Measurements from ENCODE around the gene ADAMTS18. TPM values are rescaled to one million over a fixed set of nuclear protein-coding genes. Genes with fewer than 3 reads are reported as not detected.

Gene ADAMTS18
- polyA plus RNA-seq, 4 donors = 2.8 to 9.1 (median 4.3) TPM

GRCh38 chr16:77330332-77331042 is 104.3 kb downstream of the ADAMTS18 start:
- DNase-seq (ENCODE audit: low read depth in 4 of 4, low spot score in 3 of 4) = no peak

DNA sequence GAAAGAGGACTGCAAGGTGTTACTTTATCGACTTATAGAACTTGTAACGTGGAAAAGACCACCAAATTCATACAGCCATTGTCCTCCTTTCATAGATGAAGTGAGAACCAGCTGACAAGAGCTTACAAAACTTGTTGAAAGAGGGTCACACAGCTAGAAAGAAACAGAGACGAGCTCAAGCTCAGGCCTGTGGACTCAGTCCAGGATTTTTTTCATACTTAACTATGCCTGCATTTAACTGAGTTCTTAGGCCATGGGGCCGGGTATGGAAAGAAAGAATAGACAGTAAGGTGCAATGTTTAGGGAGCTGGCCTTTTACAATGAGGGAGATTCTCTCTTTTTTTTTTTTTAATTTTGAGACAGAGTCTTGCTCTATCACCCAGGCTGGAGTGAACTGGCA is 106.1 kb downstream of the ADAMTS18 start:
- DNase-seq (ENCODE audit: low read depth in 4 of 4, low spot score in 3 of 4) = no peak

- no peak for DNase-seq (ENCODE audit: low read depth in 4 of 4, low spot score in 3 of 4)
These were observed 106.6 kb downstream of the ADAMTS18 start for GRCh38 chr16:77328274-77328673.

GRCh38 chr16:77327717-77328116 is 107.1 kb downstream of the ADAMTS18 start:
- DNase-seq (ENCODE audit: low read depth in 4 of 4, low spot score in 3 of 4) = no peak

DNA sequence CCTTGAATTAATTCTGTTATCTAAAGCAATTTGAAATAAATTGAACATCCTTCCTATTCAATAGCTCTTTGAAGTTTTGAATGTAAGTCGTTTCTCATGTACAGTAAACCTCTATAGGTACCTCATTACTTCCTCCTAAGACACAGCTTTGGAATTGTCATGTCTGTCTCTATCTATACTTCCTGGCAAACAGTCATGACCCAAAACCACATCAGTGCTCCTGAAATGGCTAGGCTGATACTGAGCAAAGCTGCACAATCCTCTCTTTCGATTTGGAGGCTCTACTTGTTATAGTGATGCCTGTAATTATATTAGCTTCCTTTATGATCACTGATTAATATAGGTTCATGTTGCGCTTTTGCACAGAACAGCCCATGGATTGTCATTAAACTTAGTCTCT is 110.1 kb downstream of the ADAMTS18 start:
- DNase-seq (ENCODE audit: low read depth in 4 of 4, low spot score in 3 of 4) = no peak

- DNase-seq (ENCODE audit: low read depth in 4 of 4, low spot score in 3 of 4) = no peak
These were observed 111.1 kb downstream of the ADAMTS18 start for GRCh38 chr16:77323695-77324094.

DNA sequence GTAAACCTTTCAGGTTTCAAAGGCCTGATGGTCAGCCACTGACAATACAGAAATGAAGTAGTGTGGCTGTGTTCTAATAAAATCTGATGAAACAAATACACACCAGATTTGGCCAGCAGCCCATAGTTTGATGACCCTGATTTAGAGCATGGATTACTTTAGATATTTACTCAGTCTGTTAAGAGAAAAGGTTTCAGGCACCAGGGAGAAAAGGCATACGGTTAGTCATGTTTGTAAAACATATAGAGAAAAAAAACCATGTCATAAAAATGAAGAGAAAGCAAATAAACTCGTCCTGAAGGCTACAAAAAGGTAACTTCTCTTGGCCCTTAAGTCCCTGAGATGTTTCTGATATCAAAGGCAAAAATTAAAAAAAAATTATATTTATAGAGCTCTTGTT is 112.1 kb downstream of the ADAMTS18 start:
- DNase-seq (ENCODE audit: low read depth in 4 of 4, low spot score in 3 of 4) = no peak

GRCh38 chr16:77317059-77317458 is 117.8 kb downstream of the ADAMTS18 start:
- no peak for DNase-seq (ENCODE audit: low read depth in 4 of 4, low spot score in 3 of 4)

GRCh38 chr16:77310877-77311276 is 124.0 kb downstream of the ADAMTS18 start:
- no peak for DNase-seq (ENCODE audit: low read depth in 4 of 4, low spot score in 3 of 4)

- DNase-seq (ENCODE audit: low read depth in 4 of 4, low spot score in 3 of 4) = no peak
These were observed 126.7 kb downstream of the ADAMTS18 start for GRCh38 chr16:77308163-77308561.

DNA sequence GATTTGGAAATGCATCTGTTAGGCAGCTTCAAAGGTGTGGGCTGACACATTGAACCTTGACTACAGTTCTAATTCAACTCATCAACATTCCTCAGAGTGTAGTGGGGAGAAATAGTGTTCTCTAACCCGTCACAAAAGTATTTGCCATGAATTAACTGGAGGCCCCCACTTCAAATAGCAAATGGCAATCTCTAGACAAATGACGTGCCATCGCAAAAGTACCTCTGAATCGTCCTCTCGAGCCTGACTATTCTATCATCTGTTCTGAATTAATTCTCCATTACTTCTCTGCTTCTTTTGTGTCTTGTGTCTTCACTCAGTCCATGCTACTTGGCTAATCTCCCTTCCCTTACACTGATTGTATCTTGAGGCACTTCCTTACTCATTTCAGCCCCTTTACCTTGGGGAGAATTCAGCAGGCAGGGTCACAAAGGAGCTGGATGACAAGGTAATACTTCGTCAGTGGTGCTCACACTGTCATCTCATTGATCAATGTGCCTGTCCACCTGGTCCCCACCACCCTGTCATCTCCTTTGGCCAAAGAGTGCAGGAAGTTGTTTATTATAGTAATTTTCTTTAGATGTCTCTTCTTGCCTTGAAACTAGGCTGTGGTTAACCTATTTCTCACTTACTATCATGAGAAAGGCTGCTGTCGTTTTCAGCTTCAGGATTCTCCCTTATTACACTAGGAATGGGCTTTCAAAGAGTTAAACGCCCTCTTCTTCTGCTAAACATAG is 127.2 kb downstream of the ADAMTS18 start:
- DNase-seq (ENCODE audit: low read depth in 4 of 4, low spot score in 3 of 4) = no peak

DNA sequence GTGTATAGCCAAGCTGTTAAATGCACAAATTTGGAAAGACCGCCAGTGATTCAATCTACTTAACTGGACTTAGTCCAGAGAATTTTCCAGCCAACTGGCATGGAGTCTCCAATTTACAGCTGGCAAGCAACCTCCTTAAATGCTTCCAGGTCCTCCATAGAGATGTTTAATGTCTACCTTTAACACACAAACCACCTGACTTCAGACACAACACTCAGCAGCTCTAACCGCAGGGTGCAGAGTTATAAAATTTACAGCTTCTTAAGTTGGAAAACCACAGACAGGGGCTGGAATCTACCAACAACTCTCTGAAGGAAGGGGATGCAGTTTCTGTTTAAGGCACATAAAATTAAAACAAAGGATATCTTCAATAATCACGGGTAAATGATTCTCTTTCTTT is 128.8 kb downstream of the ADAMTS18 start:
- no peak for DNase-seq (ENCODE audit: low read depth in 4 of 4, low spot score in 3 of 4)

DNA sequence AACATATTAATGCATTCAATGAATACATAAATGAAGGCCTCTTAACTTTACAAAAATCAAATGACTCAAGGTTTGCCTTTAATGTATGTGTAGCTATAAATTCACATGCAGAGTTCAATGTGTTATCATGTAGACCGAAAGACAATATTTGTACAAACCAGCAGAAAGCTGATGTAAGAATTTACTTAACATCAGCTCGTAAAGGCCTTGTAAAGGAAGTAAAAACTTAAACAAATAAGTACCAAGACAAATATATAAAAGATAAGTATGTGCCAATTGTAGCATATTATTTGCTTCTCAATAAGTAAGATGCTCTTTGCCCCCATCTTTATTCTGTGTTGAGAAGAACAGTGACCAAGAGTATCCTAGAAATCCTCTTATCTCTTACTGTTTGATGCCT is 130.0 kb downstream of the ADAMTS18 start:
- no peak for DNase-seq (ENCODE audit: low read depth in 4 of 4, low spot score in 3 of 4)

GRCh38 chr16:77304134-77304533 is 130.7 kb downstream of the ADAMTS18 start:
- DNase-seq (ENCODE audit: low read depth in 4 of 4, low spot score in 3 of 4) = no peak

DNA sequence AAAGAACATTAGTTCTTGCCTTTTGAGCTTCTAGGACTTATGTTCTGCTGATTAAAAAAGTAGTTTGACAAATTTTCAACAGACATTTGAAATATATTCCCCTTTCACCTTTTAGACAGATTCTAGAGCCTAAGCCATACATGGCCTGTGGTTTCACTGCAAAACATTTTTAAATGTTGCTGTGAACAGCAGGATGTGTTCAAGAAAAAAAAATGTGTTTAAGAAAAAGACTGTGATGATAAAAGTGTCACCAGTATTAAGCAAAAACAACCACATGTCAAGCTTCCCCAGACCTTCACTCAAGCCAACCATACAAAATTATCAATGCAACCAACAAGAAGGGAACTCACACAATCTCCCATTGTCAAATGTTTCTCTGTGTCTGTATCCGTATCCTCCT is 132.2 kb downstream of the ADAMTS18 start:
- no peak for DNase-seq (ENCODE audit: low read depth in 4 of 4, low spot score in 3 of 4)

- no peak for DNase-seq (ENCODE audit: low read depth in 4 of 4, low spot score in 3 of 4)
These were observed 132.6 kb downstream of the ADAMTS18 start for GRCh38 chr16:77302249-77302648.

DNA sequence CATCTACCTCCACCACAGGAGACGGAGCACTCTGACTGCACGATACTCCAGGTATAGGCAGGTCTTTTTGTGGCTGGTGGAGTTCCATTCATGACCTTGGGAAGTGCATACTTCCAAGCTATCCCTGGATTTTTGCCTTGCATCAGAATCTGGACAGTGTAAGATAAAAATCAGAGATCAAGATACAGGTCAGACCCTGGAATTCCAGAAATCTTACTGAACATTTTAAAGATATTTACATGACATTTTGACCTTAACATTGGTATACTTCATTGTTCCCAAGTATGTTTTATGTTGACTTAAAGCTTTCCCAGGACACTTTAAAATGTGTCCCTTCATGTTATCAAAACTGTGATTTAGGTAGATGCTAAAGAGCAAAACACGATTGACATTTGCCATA is 134.6 kb downstream of the ADAMTS18 start:
- no peak for DNase-seq (ENCODE audit: low read depth in 4 of 4, low spot score in 3 of 4)

- DNase-seq (ENCODE audit: low read depth in 4 of 4, low spot score in 3 of 4) = no peak
These were observed 135.4 kb downstream of the ADAMTS18 start for GRCh38 chr16:77299395-77299794.

GRCh38 chr16:77298418-77299360 is 136.1 kb downstream of the ADAMTS18 start:
- no peak for DNase-seq (ENCODE audit: low read depth in 4 of 4, low spot score in 3 of 4)

GRCh38 chr16:77297996-77298395 is 136.8 kb downstream of the ADAMTS18 start:
- no peak for DNase-seq (ENCODE audit: low read depth in 4 of 4, low spot score in 3 of 4)

DNA sequence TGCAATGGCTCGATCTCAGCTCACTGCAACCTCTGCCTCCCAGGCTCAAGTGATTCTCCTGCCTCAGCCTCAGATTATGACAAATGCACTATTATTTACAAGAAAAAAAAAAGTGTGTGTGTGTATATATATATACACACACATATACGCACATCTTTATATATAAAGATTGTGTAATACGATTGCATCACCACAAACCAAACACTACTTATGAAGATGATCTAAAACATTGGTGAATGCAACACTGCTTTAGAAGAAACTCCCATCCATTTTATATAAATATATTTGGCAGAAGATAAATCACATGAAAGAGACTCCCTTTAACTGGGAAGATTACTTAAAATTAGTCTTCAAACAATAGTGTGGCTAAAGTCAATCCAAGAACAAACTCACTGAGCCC is 138.9 kb downstream of the ADAMTS18 start:
- DNase-seq (ENCODE audit: low read depth in 4 of 4, low spot score in 3 of 4) = no peak

Data from left renal pelvis (tissue), 4 donors.